Measurements from ENCODE around the gene MRPL37. TPM values are rescaled to one million over a fixed set of nuclear protein-coding genes. Genes with fewer than 3 reads are reported as not detected.
A peak's percentile ranks its signal among the peaks of the same experiment; 100 is the strongest.
"Not testable (repeated sequence)": the region's sequence is repeated elsewhere in the genome, so short reads cannot be mapped to it uniquely, and the experiment has no call there.

MRPL37 gene
- total and polyA plus RNA-seq, 5 donors: 53.1 to 57.1 (median 55.7) TPM

- ATAC-seq (no peak), DNase-seq (no peak)
- Histone ChIP-seq H3K4me3 (ENCODE audit: low read length) (no peak overlapping the region), H3K9me3 (ENCODE audit: control insufficient read depth, low read length) (no peaks in the 10 kb centered on the region), H3K4me1 (ENCODE audit: control insufficient read depth, insufficient read depth, low read length) (no peaks in the 10 kb centered on the region), H3K27ac (ENCODE audit: low read length) (no peak overlapping the region), H3K27me3 (ENCODE audit: control insufficient read depth, insufficient read depth) (no peaks in the 10 kb centered on the region)
- intact Hi-C loops (cut with DNase I): no loop called here
- 77% methylated on average over 6 of the region's 6 CpGs for WGBS
Observed at GRCh38 chr1:54161495-54162168, 38.3 kb upstream of the MRPL37 start.

GRCh38 chr1:54163051-54163450, 36.9 kb upstream of the MRPL37 start:
- ATAC-seq (peak in 1 of 2 donors; percentile 17), DNase-seq (no peak)
- intact Hi-C loops (cut with DNase I): no loop called here
- Histone ChIP-seq H3K4me1 (ENCODE audit: control insufficient read depth, insufficient read depth, low read length) (no peaks in the 10 kb centered on the region), H3K27ac (ENCODE audit: low read length) (no peak overlapping the region), H3K27me3 (ENCODE audit: control insufficient read depth, insufficient read depth) (no peaks in the 10 kb centered on the region), H3K9me3 (ENCODE audit: control insufficient read depth, low read length) (no peaks in the 10 kb centered on the region), H3K4me3 (ENCODE audit: low read length) (no peak overlapping the region)
- WGBS: 80% methylated on average over 3 of the region's 3 CpGs

GRCh38 chr1:54163573-54163972, 36.4 kb upstream of the MRPL37 start:
- WGBS: 76% methylated on average over 5 of the region's 5 CpGs
- intact Hi-C loops (cut with DNase I): no loop called here
- DNase-seq (no peak), ATAC-seq (no peak)
- no peak overlapping the region for H3K27ac ChIP-seq (ENCODE audit: low read length)
- H3K9me3 ChIP-seq (ENCODE audit: control insufficient read depth, low read length): no peaks in the 10 kb centered on the region
- H3K4me3 ChIP-seq (ENCODE audit: low read length): no peak overlapping the region
- H3K27me3 ChIP-seq (ENCODE audit: control insufficient read depth, insufficient read depth): no peaks in the 10 kb centered on the region
- H3K4me1 ChIP-seq (ENCODE audit: control insufficient read depth, insufficient read depth, low read length): no peaks in the 10 kb centered on the region

GRCh38 chr1:54165146-54165545, 34.8 kb upstream of the MRPL37 start:
- ATAC-seq: no peak

GRCh38 chr1:54166357-54166756, 33.6 kb upstream of the MRPL37 start:
- ATAC-seq; H3K9me3 ChIP-seq (ENCODE audit: control insufficient read depth, low read length); DNase-seq; intact Hi-C loops (cut with DNase I); H3K27me3 ChIP-seq (ENCODE audit: control insufficient read depth, insufficient read depth); H3K27ac ChIP-seq (ENCODE audit: low read length); H3K4me3 ChIP-seq (ENCODE audit: low read length); H3K4me1 ChIP-seq (ENCODE audit: control insufficient read depth, insufficient read depth, low read length): not testable (repeated sequence)
- WGBS: 93% methylated on average over 8 of the region's 8 CpGs

More at GRCh38 chr1:54165146-54165545, 34.8 kb upstream of the MRPL37 start:
- no peaks in the 10 kb centered on the region for H3K9me3 ChIP-seq (ENCODE audit: control insufficient read depth, low read length)
- intact Hi-C loops (cut with DNase I): no loop called here
- DNase-seq: no peak
- no peaks in the 10 kb centered on the region for H3K27me3 ChIP-seq (ENCODE audit: control insufficient read depth, insufficient read depth)
- no peaks in the 10 kb centered on the region for H3K4me1 ChIP-seq (ENCODE audit: control insufficient read depth, insufficient read depth, low read length)
- no peak overlapping the region for H3K4me3 ChIP-seq (ENCODE audit: low read length)
- 90% methylated on average over 15 of the region's 15 CpGs for WGBS
- no peak overlapping the region for H3K27ac ChIP-seq (ENCODE audit: low read length)

GRCh38 chr1:54167422-54168139, 32.4 kb upstream of the MRPL37 start:
- intact Hi-C loops (cut with DNase I): no loop called here
- 83% methylated on average over 9 of the region's 9 CpGs for WGBS

GRCh38 chr1:54168206-54168965, 31.6 kb upstream of the MRPL37 start:
- intact Hi-C loops (cut with DNase I): no loop called here
- ATAC-seq (no peak), DNase-seq (no peak)
- Histone ChIP-seq H3K27ac (ENCODE audit: low read length) (no peak overlapping the region), H3K27me3 (ENCODE audit: control insufficient read depth, insufficient read depth) (no peaks in the 10 kb centered on the region), H3K4me3 (ENCODE audit: low read length) (no peak overlapping the region), H3K4me1 (ENCODE audit: control insufficient read depth, insufficient read depth, low read length) (no peaks in the 10 kb centered on the region), H3K9me3 (ENCODE audit: control insufficient read depth, low read length) (no peaks in the 10 kb centered on the region)
- 80% methylated on average over 8 of the region's 8 CpGs for WGBS

More at GRCh38 chr1:54167422-54168139, 32.4 kb upstream of the MRPL37 start:
- H3K27me3 ChIP-seq (ENCODE audit: control insufficient read depth, insufficient read depth): no peaks in the 10 kb centered on the region
- H3K4me1 ChIP-seq (ENCODE audit: control insufficient read depth, insufficient read depth, low read length): no peaks in the 10 kb centered on the region
- DNase-seq (no peak), ATAC-seq (no peak)
- H3K9me3 ChIP-seq (ENCODE audit: control insufficient read depth, low read length): no peaks in the 10 kb centered on the region
- H3K27ac ChIP-seq (ENCODE audit: low read length): no peak overlapping the region
- no peak overlapping the region for H3K4me3 ChIP-seq (ENCODE audit: low read length)

- H3K27me3 ChIP-seq (ENCODE audit: control insufficient read depth, insufficient read depth): no peaks in the 10 kb centered on the region
- WGBS: 77% methylated on average over 3 of the region's 3 CpGs
- no peak for DNase-seq
- intact Hi-C loops (cut with DNase I): no loop called here
- H3K27ac ChIP-seq (ENCODE audit: low read length): no peak overlapping the region
- H3K9me3 ChIP-seq (ENCODE audit: control insufficient read depth, low read length): no peaks in the 10 kb centered on the region
- no peak overlapping the region for H3K4me3 ChIP-seq (ENCODE audit: low read length)
- ATAC-seq: no peak
- H3K4me1 ChIP-seq (ENCODE audit: control insufficient read depth, insufficient read depth, low read length): no peaks in the 10 kb centered on the region
Observed at GRCh38 chr1:54169068-54169467, 30.9 kb upstream of the MRPL37 start.

GRCh38 chr1:54171016-54171415, 29.0 kb upstream of the MRPL37 start:
- intact Hi-C loops (cut with DNase I): no loop called here
- ATAC-seq (no peak), DNase-seq (no peak)
- H3K27ac ChIP-seq (ENCODE audit: low read length): no peak overlapping the region
- no peaks in the 10 kb centered on the region for H3K4me1 ChIP-seq (ENCODE audit: control insufficient read depth, insufficient read depth, low read length)
- H3K4me3 ChIP-seq (ENCODE audit: low read length): no peak overlapping the region
- WGBS: 83% methylated on average over 8 of the region's 8 CpGs
- no peaks in the 10 kb centered on the region for H3K9me3 ChIP-seq (ENCODE audit: control insufficient read depth, low read length)
- no peaks in the 10 kb centered on the region for H3K27me3 ChIP-seq (ENCODE audit: control insufficient read depth, insufficient read depth)

- no peaks in the 10 kb centered on the region for H3K27me3 ChIP-seq (ENCODE audit: control insufficient read depth, insufficient read depth)
- DNase-seq: no peak
- no peaks in the 10 kb centered on the region for H3K4me1 ChIP-seq (ENCODE audit: control insufficient read depth, insufficient read depth, low read length)
Observed at GRCh38 chr1:54171606-54172005, 28.4 kb upstream of the MRPL37 start.

More at GRCh38 chr1:54171606-54172005, 28.4 kb upstream of the MRPL37 start:
- Histone ChIP-seq H3K9me3 (ENCODE audit: control insufficient read depth, low read length) (no peaks in the 10 kb centered on the region), H3K4me3 (ENCODE audit: low read length) (no peak overlapping the region), H3K27ac (ENCODE audit: low read length) (no peak overlapping the region)
- intact Hi-C loops (cut with DNase I): no loop called here
- ATAC-seq: no peak
- 89% methylated on average over 8 of the region's 8 CpGs for WGBS

Data from right cardiac atrium (tissue), 5 donors.